COLO829 (cell line): ENCODE data around the gene CDH5.

Experiments used
- DNase-seq: peaks from one replicate; pipeline ENCODE4 v3.0.0; 2012; ENCODE audit warnings: low spot score

Gene CDH5

DNA sequence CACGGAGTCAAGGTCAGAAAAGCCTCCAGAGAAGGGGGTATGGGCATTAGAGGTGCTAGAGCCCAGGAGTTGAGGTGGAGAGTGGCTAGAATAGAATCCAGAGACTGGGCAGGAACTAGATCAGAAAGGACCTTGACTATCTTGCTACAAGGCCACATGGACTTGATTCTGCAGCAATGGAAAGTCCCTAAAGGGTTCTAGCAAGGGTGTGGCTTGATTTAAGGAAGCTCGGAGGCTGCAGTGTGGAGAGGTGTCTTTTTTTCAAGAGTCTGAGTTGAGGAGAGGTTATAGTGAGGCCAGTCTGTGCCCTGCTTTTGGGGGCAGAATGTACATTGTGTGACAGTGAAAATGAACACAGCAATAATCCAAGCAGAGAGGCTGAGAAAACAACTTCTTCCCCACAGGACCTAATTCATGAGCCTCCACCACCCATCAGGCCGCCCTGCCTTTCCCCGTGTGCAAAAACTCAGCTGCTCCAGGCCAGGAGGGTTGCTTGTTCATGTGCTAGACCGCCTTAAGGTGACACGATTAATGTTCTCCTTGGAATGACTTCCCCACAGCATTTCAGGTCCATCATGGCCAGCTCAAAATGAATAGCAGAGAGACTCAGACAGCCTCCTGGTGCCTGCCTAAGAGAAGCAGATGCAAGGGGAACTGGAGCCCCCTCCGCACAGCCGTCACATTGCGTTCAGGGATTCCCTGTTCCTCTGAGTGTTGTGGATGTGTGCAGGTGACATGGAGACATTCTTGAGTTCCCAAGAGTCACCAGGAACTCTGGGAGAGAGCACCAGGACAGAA lies 51.9 kb downstream of the CDH5 start:
- DNase-seq, result no peak

DNA sequence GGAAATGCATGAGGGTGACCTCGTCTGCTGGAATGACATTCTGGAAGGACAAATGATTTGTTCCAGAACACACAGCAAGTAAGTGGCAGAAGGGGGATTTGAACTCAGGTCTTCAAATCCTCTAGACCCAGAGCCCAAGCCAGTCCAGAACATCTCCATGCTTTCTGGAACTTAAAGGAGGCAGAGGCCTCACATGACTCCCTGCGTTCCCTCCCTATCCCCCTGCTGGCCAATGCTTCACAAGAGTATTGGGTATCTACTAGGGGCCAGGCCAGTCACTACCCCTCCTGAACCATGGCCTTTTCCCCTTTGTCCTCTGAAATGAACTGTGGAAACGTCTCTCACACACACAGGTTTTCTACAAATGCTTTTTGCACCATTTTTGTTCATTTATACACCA lies 53.0 kb downstream of the CDH5 start:
- DNase-seq, result no peak

DNA sequence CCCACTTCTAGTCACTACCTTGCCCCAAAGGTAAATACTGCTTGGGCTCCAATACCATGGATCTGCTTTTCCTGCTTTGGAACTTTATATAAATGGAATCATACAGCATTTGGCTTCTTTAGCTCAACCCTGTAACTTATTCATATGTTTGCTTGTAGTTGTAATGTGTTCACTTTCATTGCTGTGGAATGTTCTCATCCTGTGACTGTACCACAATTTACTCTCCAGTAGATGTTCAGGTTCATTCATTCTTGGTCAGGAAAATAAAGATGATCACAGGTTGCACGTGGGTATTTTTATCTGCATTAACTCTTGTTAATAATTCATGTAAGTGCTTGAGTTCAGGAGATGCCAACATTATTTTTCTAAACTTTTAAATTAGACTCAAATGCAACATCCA lies 53.9 kb downstream of the CDH5 start:
- no peak for DNase-seq

DNA sequence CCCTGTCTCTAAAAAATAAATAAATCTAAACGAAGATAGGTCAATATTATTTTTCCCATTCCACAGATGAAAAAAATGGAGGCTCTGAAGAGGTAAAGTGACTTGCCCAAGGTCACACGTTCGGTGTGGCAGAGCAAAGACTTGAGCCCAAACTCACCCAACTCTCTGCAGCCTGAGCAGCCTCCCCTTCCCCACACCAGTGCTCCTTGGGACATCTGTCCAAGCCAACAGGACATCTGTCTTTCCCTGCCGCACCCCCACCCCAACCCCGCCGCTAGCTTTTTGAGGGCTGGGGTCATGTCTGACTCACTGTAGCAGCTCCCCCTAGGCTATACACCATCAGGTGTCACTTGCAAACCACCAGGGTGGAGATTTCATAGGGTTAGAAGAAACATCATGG lies 55.4 kb downstream of the CDH5 start:
- no peak for DNase-seq

DNA sequence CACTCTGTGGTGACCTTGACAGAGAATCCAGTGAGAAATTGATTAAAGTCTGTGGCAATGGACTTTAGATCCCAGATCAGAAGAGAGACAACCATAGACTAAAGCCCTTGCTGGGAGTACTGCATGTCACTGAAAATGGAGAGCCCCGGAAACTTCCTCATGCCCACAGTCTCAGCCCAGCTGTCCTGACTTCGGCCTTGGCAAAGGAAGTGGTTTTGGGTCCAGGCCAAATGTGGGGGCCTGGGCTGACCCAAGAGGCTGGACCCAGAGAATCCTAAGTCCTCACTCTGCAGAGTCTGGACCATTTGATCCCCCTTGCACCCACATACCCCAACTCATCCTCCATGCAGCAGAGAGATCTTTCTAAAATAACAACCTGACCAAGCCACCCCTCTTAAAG lies 55.9 kb downstream of the CDH5 start:
- no peak for DNase-seq

DNA sequence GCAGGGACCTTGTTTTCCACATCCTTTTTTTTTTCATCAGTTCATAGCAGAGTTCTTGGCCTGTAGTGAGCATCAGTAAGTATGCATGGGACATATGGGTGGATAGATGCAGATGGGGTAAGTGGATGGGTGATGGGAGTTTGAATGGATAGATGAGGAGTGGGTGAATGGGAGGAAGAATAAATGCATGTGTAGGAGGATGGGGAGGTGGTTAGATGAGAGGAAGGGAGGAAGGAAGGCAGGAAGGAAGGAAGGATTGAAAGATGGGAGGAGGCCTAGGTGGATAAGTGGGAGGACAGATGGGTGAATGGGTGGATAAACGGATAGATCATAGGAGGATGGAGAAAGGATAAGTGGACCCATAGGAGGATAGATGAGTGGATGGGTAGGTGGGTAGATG lies 56.7 kb downstream of the CDH5 start:
- no peak for DNase-seq

DNA sequence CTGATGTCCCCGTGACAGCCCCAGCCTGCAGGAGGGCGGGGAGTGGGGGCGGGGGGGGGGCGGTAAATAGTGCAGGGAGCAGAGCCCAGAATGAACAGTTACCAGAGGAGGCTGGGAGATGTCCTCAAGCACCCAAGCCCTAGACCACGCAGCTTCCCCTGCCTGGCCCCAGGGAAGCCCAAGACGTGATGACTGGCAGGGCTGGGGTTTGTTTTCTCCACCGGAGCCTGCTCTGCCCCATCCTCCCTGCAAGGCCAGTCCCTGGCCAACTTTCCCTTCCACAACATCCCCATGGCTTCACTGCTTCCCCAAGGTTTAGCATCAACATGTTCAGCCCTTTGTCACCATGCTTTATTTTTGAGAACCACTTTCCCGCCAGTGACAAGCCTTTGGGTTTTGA lies 59.2 kb downstream of the CDH5 start:
- DNase-seq, result no peak

DNA sequence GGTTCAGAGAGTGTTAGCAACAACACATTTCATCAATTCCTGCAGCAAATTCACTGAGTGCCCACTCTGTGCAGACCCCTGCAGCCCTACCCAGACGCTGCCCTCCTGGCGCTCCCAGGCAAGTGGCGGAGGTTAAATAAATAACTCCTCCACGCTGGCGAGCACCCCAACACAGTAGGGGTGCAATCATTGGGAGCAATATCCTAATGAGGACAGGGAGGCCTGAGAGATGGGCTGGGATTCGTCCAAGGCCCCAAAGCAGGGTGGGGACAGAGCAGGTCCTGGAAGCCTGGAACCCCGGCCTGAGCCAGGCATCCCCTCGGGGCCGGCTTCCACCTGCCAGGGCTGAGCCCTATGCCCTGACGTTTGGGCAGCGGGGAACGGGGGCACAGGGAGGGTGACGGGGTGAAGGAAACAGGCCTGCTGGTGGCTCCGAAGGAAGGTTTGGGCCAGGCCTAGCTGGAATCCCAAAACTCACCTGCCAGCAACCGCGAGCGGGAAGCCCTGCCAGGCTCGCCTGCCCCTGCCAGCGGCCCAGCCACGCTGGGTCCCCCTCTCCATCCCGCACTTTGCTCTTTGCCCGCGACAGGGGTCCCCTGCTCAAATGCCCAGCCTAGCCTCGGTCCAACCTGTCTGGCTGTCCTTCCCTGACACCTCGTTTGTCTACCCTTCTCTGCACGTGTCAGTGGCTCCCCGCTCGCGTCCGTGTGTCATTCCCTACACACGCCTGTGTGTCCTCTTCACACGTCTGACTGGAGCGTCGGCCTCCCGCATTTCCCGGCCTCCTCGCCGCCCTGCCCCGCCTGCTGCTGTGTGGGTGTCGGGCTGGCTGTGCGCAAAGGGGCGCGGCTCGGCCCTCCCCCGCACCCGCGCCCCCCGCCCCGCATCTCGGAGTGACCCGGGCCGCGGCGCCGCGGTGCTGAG lies 59.9 kb downstream of the CDH5 start:
- DNase-seq, result no peak

DNA sequence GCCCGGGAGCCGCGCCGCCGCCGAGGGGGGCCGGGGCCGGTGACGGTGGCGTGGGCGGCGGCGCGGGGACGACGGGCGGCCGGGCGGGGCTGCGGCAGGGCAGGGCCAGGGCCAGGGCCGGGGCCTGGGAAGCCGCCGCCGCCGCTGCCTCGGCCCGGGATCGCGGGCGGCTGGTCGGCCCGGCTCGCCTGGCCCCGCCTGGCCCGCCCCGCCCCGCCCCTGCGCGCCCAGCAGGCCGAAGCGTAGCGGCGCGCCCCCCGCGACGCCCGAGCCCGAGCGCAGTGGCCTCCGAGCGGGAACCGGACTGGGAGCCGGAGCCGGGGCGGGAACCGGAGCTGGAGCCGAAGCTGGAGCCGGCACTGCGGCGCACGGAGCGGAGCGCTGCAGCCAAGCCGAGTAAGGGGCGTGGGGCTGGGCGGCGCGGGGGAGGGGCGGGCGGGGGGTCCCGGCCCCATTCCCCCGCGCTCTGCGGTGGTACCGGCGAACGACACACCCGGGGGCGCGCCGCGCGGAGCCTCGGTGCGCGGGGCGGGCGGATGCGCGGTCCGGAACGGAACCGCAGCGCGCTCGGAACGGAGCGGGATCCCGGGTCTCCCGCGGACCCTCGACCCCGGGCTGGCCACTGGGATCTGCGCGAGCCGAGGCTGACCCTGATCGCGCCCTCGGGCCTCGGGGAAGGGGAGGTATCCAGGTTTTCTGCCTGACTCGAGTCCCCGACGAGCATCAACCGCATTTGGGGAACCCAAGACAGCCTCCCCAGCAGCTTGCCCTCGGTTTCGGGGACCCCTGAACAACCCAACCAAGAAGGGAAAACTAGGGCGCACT lies 60.8 kb downstream of the CDH5 start, which contains the start of gene BEAN1:
TSS of gene BEAN1 (plus strand) at position 260 of the 825 bp plus-strand sequence. CDS start 10,382 bp downstream, outside the sequence.
- no peak for DNase-seq

DNA sequence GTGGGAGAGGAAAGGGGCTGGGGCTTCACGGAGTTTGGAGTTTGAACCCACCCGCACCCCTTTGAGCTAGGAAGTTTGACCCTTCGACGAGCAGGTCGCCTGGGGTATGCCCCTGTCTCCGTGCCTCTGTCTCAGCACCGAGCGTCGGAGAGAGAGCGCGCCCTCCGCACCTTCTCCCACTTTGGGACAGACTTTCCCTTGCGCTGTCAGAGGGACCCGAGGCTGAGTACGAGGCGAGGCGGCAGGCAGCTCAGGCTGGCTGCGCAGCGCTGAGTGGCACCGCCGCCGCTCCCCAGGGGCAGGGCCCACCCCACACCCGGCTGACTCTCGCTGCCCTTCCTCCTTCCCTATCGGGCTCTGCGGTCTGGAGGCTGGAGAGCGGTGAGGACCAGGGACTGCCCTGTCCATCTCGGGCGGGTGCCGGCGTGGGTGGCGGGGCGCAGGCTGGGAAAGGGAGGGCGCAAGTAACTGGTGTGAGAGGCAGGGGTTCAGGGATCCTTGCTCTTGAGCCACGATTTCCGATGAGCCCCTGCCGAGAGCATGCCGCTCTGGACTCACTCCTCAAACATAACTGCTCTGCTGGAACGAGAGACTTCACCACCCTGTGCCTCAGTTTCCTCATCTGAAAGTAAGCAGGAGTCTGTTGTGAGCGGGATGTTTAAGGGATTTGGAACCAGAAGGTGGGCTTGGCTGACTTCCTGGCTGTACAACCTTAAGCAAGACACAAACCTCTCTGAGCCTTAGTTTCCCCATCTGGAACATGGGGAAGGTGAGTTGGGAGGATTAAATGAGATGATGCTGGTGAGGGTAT lies 61.6 kb downstream of the CDH5 start:
- DNase-seq, result no peak

DNA sequence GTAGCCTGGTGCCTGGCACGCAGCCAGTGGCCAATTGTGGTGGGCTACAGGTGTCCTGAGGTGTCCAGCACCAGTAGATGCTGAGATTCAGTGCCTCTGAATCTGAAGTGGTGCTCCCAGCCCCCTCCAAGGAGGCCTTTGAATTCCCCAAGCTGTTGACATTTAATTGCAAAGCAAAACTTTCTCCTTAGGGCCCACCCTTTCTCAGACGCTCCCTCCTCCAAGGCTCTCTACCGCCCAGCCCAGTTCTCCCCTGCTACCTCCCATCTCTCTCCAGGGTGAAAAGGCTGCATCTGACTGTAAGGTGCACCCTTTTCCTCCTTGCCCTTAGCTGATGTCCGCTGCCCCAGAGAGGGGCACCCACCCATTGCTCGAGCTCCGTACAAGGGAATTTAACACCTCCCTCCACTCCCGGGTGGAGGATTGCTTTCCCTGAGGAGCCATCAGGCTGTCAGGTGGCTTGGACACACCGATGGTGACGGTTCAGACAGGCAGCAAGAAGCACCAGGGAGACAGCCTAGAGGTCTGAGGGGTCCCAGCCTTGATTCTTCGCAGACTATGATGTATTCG lies 62.3 kb downstream of the CDH5 start:
- no peak for DNase-seq

DNA sequence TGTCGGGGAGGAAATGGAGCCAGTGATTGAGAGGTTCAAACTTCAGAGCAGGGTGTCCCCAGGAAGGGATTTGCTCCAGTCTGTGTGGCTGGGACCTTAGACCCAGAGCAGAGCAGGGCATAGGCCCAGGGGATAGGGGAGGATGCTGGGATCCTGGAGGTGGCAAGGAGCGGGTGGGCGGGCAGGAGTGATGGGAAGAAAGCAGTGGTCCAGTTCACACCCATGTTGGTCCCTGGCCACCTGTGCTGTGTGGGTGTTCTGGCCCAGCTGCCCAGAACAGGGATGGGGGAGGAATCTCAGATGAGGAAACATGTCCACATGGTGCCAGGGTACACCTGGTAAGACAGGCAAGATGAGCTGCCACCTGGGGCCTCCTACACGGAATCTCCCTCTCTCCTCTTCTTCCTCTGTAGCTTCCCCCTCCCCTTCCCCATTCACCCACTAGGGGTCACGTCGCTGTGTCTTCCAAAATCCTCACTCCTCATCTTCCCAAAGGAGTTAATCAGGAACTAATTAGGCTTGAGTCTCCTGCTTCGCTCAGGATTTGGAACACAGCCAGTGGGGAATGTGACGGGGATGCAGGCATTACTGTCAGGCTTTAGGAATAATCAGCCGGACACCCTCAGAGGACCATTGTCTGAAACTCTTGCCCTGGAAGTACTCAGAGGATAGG lies 62.9 kb downstream of the CDH5 start:
- DNase-seq, result no peak

DNA sequence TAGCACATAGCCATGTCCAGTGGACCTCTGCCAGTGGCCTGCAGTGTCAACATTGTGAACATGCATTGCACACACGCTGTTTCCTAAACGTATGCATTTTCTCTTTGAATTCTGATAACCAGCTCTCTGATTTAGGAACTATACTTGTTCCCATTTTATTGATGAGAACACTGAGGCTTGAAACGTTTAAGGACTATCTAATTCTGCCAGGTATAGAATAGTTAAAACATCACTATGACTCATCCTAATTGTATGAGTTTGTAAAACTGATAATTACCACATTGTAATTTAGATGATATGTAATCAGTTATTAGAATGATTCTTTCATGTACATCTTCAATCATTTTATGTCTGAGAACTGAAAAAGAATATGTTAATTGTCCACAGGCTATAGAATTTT lies 63.7 kb downstream of the CDH5 start:
- no peak for DNase-seq

DNA sequence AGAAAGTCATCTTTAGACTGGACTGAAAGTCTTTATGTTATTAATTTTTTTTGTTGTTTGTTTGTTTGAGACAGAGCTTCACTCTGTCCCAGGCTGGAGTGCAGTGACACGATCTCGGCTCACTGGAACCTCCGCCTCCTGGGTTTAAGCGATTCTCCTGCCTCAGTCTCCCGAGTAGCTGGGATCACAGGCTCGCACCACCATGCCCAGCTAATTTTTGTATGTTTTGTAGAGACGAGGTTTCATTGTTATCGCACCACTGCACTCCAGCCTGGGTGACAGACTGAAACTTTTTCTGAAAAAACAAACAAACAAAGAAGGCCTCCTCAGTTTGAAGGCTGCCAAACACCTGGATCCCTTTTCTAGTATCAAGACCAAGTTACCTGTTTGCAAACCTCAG lies 65.3 kb downstream of the CDH5 start:
- DNase-seq, result no peak

DNA sequence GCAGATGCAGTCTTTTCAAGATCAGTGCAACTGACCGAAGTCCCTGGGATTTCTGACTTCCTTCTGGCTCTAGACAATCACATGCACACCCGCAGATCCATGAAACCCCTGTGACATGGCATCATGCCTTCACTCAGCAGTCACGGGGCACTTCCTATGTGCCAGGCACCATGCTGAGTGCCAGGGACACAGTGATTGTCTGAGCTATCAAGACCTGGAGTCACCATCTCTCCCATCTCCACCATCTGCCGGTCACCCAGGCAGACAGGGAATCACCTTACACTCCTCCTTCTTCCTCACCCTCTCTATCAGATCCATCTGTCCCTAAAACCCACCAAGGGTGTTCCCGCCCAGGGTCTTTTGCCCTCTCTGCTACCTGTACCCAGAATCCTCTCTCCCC lies 65.9 kb downstream of the CDH5 start:
- no peak for DNase-seq

DNA sequence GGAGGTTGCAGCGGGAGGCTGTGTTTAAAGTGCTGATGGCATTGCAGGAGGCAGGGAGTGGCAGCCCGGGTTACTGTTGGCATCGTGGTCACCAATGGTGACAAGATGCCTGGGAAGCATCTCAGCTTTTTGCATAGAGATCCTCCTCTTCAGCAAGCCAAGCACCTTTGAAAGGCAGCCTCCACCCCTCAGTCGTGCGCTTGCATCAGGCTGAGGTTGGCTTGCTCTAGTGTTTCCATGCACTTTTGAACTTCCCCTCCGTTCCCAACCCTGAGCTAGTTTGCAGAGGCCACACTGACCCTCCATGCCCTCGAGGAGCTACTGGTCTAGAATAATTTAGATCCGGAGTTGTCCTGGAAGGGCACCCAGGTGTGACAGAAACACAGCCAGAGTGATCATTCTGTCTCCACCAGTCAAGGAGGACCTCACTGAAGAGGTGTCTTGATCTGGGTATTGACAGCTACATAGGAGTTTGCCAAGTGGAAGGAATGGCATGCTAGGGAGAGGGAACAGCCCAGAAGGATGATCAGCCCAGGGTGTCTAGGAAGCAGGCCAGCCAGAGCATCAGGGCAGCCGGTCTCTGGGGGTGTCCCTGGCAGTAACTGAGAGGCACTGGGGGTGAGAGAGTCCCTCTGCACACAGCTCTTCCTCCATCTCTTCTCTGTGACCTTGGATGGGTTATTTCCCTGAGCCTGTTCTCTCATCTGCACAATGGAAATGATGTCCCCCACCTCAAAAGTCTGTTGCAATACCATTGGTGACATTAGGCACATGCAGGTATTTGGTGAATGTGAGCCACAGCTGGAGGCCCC lies 68.3 kb downstream of the CDH5 start:
- no peak for DNase-seq

DNA sequence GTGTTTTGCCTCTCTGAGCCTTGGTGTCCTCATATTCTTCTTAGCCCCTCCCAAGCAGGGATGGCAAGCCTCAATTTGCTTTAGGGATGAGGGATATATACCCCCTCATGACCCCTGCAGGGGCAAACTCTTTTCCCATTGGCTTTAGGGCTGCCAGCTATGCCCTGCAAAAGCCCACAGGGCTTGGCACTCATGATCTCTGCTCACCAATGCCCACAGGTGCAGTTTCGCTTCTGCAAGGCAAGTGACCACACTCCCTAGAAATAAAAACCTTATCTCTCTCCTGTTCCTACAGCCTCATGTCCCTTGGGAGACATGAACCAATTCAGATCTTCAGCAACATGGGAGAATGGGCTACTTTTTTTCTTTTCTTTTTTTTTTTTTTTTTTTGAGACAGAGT lies 69.4 kb downstream of the CDH5 start:
- no peak for DNase-seq

DNA sequence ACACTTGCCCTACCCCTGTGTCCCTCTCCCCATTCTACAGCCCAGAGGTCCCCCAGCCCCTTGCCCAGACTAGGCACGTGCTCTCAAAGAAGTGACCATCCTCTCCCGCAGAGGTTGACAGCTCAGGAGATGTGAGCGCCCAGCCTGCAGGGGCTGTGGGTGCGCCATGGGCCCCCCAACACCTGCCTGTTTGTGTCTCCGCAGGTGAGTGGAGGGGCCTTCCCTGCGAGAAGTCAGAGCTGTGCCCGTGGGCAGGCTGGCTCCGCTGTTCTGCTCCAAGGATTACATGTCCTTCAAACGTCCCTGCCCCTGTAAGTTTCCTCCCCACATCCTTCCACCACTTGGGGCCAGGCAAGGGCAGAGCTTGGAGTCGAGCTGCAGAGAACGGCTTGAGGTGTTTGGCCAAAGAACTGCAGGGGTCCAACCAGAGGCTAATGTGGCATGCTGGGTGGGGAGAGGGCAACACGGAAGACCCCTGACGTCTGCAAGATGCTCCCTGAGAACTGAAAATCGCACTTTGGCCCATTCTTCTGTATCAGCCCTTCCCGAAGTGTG lies 71.0 kb downstream of the CDH5 start:
- no peak for DNase-seq

DNA sequence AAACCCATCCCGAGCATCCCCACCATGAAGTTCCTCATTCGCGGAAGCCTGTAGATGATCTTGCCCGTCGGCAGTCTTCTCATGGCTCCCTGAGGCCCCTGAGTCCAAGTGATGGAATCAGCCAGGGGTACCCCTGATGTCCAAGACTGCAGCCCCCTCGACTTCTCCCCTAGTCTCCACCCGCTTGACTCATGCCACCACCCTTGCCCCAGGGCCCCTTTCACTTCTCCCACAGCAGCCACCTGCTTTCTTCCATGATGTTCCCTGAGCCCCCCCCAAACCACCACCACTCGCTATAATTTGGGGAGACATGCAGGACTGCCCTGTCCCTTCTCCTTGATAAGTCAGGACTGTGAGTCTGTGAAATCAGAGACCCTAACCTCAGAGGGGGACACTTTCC lies 72.0 kb downstream of the CDH5 start:
- no peak for DNase-seq
